Transverse colon (tissue), 3 donors: ENCODE data around the gene PTPA.

Experiments
- EP300 ChIP-seq: sonication (generic); formaldehyde crosslinking; IDR thresholded peaks from one replicate; pipeline ENCODE4 v1.6.1; 2017; ENCODE audit warnings: antibody characterized with exemption, low read depth
- POLR2A ChIP-seq: fragments of 450-650 bp; IDR thresholded peaks from one replicate; pipeline ENCODE4 v1.6.1; 2016; ENCODE audit warnings: antibody characterized with exemption, mild to moderate bottlenecking, moderate library complexity
- TF ChIP-seq, protein P1 (sequence below), 5 experiments: fragments of 200-600 bp in 3 of 5; fragments of 450-650 bp in 2 of 5; sonication (generic) in 3 of 5; IDR thresholded peaks; 1 replicate in 2 of 5; 2 replicates in 3 of 5; pipeline ENCODE4 v1.5.1; 2016 to 2017; ENCODE audit warnings: antibody characterized with exemption in 5 of 5, inconsistent platforms in 3 of 5, mild to moderate bottlenecking in 2 of 5, moderate library complexity in 1 of 5

DNA sequence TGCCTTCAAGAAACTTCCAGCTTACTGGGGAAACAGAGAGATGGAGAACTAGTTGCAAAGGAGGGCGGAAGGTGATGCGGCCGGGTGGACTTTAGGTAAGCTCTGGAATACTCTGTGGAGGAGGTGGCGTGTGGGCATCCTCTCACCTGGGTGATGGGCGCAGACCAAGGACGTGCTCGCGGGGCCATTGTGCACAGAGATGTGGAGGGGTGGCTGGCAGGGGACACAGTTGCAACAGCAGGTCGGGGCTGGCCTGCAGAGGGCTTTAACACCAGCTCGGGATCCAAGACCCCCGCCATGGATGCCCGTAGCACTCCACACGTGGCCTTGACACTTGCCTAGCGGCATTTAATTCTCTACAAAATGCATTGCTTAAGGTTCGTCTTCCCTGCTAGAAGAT, 40.3 kb downstream of the PTPA start:
- TF ChIP-seq, protein P1, sequence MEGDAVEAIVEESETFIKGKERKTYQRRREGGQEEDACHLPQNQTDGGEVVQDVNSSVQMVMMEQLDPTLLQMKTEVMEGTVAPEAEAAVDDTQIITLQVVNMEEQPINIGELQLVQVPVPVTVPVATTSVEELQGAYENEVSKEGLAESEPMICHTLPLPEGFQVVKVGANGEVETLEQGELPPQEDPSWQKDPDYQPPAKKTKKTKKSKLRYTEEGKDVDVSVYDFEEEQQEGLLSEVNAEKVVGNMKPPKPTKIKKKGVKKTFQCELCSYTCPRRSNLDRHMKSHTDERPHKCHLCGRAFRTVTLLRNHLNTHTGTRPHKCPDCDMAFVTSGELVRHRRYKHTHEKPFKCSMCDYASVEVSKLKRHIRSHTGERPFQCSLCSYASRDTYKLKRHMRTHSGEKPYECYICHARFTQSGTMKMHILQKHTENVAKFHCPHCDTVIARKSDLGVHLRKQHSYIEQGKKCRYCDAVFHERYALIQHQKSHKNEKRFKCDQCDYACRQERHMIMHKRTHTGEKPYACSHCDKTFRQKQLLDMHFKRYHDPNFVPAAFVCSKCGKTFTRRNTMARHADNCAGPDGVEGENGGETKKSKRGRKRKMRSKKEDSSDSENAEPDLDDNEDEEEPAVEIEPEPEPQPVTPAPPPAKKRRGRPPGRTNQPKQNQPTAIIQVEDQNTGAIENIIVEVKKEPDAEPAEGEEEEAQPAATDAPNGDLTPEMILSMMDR (IDR thresholded peaks at IDR 0.05), result no peak
- TF ChIP-seq POLR2A, result no peak
- no peak for TF ChIP-seq EP300
